Liver (tissue), 9 donors: ENCODE data around the gene HIVEP3. TPM values are rescaled to one million over a fixed set of nuclear protein-coding genes. Genes with fewer than 3 reads are reported as not detected.

ENCODE experiments used
- DNase-seq: peaks from one replicate; pipeline ENCODE4 v3.0.0-alpha.2; 2017; ENCODE audit warnings: low spot score
- H3K27ac ChIP-seq, 2 donors: one replicate each; pipeline ENCODE4 v1.7.0; 2013; ENCODE audit warnings: inconsistent platforms in 2 of 2, low read length in 2 of 2, control low read depth in 1 of 2, low read depth in 1 of 2, mild to moderate bottlenecking in 1 of 2
- H3K27me3 ChIP-seq, 4 donors: one replicate each; pipeline versions ENCODE4 v1.6.1 to v1.7.0; 2013; ENCODE audit warnings: low read length in 3 of 4, inconsistent platforms in 1 of 4, mild to moderate bottlenecking in 1 of 4, moderate library complexity in 1 of 4; ENCODE audit not compliant: control insufficient read depth in 4 of 4, insufficient read depth in 4 of 4
- H3K36me3 ChIP-seq, 4 donors: one replicate each; pipeline versions ENCODE4 v1.6.1 to v1.7.0; 2013; ENCODE audit warnings: low read length in 3 of 4, mild to moderate bottlenecking in 3 of 4, low read depth in 1 of 4, moderate library complexity in 1 of 4; ENCODE audit not compliant: control insufficient read depth in 4 of 4, insufficient read depth in 3 of 4
- H3K4me1 ChIP-seq, 4 donors: one replicate each; pipeline versions ENCODE4 v1.6.1 to v1.7.0; 2013; ENCODE audit warnings: low read length in 3 of 4, mild to moderate bottlenecking in 3 of 4, moderate library complexity in 1 of 4; ENCODE audit not compliant: control insufficient read depth in 4 of 4, insufficient read depth in 4 of 4
- H3K4me3 ChIP-seq, 3 donors: one replicate each; pipeline versions ENCODE4 v1.6.1 to v1.7.0; 2013; ENCODE audit warnings: low read length in 3 of 3, control low read depth in 1 of 3, low read depth in 1 of 3, mild to moderate bottlenecking in 1 of 3
- H3K9ac ChIP-seq, 2 donors: one replicate each; pipeline ENCODE4 v1.7.0; 2013; ENCODE audit warnings: low read length in 2 of 2, mild to moderate bottlenecking in 2 of 2, moderate library complexity in 2 of 2, control low read depth in 1 of 2, low read depth in 1 of 2
- H3K9me3 ChIP-seq, 4 donors: one replicate each; pipeline versions ENCODE4 v1.6.1 to v1.7.0; 2013; ENCODE audit warnings: low read length in 3 of 4; ENCODE audit not compliant: control insufficient read depth in 4 of 4
- EGR1 ChIP-seq, 2 donors: IDR thresholded peaks; 2 replicates each; pipeline ENCODE4 v1.6.1; 2016 to 2018; ENCODE audit warnings: antibody characterized with exemption in 2 of 2, low read depth in 2 of 2
- FOXA1 ChIP-seq: IDR thresholded peaks from 2 replicates; pipeline ENCODE4 v1.6.1; 2016; ENCODE audit warnings: antibody characterized with exemption
- GABPA ChIP-seq, 2 donors: IDR thresholded peaks in 1 of 2; conservative IDR thresholded peaks in 1 of 2; 2 replicates each; pipeline ENCODE4 v1.6.1; 2016; ENCODE audit warnings: antibody characterized with exemption in 2 of 2, mild to moderate bottlenecking in 1 of 2, moderate library complexity in 1 of 2
- HNF4G ChIP-seq: IDR thresholded peaks from 2 replicates; pipeline ENCODE4 v1.6.1; 2016; ENCODE audit warnings: antibody characterized with exemption
- NR2F2 ChIP-seq: IDR thresholded peaks from 2 replicates; pipeline ENCODE4 v1.6.1; 2016; ENCODE audit warnings: antibody characterized with exemption
- SP1 ChIP-seq: IDR thresholded peaks from 2 replicates; pipeline ENCODE4 v1.6.1; 2018; ENCODE audit warnings: antibody characterized with exemption, mild to moderate bottlenecking
- TAF1 ChIP-seq: conservative IDR thresholded peaks from 2 replicates; pipeline ENCODE4 v1.6.1; 2016; ENCODE audit warnings: antibody characterized with exemption, mild to moderate bottlenecking
- WGBS: extraction: QIAGEN DNeasy Blood & Tissue Kit; methylation state at CpG from one replicate; pipeline ENCODE4 v1.1.7; 2013; 5-methylcytosine and 5-hydroxymethylcytosine counted together
- polyA plus RNA-seq, 2 donors: library from polyadenylated mRNA; stranded (reverse) in 1 of 2; unstranded in 1 of 2; fragments of 200-250 nt in 1 of 2; fragments of >200 nt in 1 of 2; fragmentation: Nextera tagmentation in 1 of 2; extraction: Ambion mirVana in 1 of 2; gene quantifications; one replicate each; pipeline versions ENCODE4 v1.2.1 to v1.2.3, GENCODE V29; 2013 to 2015
- total RNA-seq, 2 donors: library from RNA; depleted of rRNA; stranded (reverse); fragments of >200 nt; gene quantifications; one replicate each; pipeline ENCODE4 v1.2.3, GENCODE V29; 2014
- TF ChIP-seq, protein P1 (sequence below): IDR thresholded peaks from 2 replicates; pipeline ENCODE4 v1.6.1; 2016; ENCODE audit warnings: antibody characterized with exemption
- TF ChIP-seq, protein P2 (sequence below): IDR thresholded peaks from 2 replicates; pipeline ENCODE4 v1.6.1; 2016; ENCODE audit warnings: antibody characterized with exemption, mild to moderate bottlenecking
- TF ChIP-seq, protein P3 (sequence below): IDR thresholded peaks from 2 replicates; pipeline ENCODE4 v1.6.1; 2016; ENCODE audit warnings: antibody characterized with exemption
- donor health status: healthy.
- donor health status: healthy.
- donor health status: healthy.
- donor health status: healthy.
- donor health status: healthy.

The HIVEP3 gene
- total and polyA plus RNA-seq, 4 donors, result 0.93 to 1.6 (median 1.4) TPM

- Histone ChIP-seq H3K9me3 (no peaks in the 10 kb centered on the region), H3K4me3 (no peak overlapping the region), H3K9ac (no peak overlapping the region), H3K27me3 (no peaks in the 10 kb centered on the region), H3K36me3 (no peaks in the 10 kb centered on the region), H3K27ac (no peak overlapping the region), H3K4me1 (peaks cover 0 to 4% (median 0%) of the 10 kb centered on the region in 4 donors)
- no peak for DNase-seq
- no peak for TF ChIP-seq EGR1 (IDR thresholded peaks at IDR 0.05; ENCODE audit: low read depth in 2 of 2)
- TF ChIP-seq, protein P1, sequence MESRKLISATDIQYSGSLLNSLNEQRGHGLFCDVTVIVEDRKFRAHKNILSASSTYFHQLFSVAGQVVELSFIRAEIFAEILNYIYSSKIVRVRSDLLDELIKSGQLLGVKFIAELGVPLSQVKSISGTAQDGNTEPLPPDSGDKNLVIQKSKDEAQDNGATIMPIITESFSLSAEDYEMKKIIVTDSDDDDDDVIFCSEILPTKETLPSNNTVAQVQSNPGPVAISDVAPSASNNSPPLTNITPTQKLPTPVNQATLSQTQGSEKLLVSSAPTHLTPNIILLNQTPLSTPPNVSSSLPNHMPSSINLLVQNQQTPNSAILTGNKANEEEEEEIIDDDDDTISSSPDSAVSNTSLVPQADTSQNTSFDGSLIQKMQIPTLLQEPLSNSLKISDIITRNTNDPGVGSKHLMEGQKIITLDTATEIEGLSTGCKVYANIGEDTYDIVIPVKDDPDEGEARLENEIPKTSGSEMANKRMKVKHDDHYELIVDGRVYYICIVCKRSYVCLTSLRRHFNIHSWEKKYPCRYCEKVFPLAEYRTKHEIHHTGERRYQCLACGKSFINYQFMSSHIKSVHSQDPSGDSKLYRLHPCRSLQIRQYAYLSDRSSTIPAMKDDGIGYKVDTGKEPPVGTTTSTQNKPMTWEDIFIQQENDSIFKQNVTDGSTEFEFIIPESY, result no peak
- TF ChIP-seq GABPA (IDR thresholded peaks at IDR 0.05 in 1 of 2, conservative IDR thresholded peaks at IDR 0.05 in 1 of 2), result no peak
- no peak for TF ChIP-seq TAF1
- TF ChIP-seq, protein P2, sequence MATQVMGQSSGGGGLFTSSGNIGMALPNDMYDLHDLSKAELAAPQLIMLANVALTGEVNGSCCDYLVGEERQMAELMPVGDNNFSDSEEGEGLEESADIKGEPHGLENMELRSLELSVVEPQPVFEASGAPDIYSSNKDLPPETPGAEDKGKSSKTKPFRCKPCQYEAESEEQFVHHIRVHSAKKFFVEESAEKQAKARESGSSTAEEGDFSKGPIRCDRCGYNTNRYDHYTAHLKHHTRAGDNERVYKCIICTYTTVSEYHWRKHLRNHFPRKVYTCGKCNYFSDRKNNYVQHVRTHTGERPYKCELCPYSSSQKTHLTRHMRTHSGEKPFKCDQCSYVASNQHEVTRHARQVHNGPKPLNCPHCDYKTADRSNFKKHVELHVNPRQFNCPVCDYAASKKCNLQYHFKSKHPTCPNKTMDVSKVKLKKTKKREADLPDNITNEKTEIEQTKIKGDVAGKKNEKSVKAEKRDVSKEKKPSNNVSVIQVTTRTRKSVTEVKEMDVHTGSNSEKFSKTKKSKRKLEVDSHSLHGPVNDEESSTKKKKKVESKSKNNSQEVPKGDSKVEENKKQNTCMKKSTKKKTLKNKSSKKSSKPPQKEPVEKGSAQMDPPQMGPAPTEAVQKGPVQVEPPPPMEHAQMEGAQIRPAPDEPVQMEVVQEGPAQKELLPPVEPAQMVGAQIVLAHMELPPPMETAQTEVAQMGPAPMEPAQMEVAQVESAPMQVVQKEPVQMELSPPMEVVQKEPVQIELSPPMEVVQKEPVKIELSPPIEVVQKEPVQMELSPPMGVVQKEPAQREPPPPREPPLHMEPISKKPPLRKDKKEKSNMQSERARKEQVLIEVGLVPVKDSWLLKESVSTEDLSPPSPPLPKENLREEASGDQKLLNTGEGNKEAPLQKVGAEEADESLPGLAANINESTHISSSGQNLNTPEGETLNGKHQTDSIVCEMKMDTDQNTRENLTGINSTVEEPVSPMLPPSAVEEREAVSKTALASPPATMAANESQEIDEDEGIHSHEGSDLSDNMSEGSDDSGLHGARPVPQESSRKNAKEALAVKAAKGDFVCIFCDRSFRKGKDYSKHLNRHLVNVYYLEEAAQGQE, result no peak
- TF ChIP-seq HNF4G, result no peak
- TF ChIP-seq, protein P3, sequence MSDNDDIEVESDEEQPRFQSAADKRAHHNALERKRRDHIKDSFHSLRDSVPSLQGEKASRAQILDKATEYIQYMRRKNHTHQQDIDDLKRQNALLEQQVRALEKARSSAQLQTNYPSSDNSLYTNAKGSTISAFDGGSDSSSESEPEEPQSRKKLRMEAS, result no peak
- TF ChIP-seq SP1, result no peak
- no peak for TF ChIP-seq FOXA1
- WGBS, result 85% methylated on average over 1 of the region's 1 CpG
Observed at GRCh38 chr1:41941381-41941780, 22.7 kb upstream of the HIVEP3 start.

- H3K4me3 ChIP-seq, result no peak overlapping the region
- H3K36me3 ChIP-seq, result no peaks in the 10 kb centered on the region
- H3K9ac ChIP-seq, result no peak overlapping the region
- no peaks in the 10 kb centered on the region for H3K9me3 ChIP-seq
- no peak overlapping the region for H3K27ac ChIP-seq
- TF ChIP-seq NR2F2, result no peak
- TF ChIP-seq, protein P2, result peak; percentile 97
- H3K27me3 ChIP-seq, result no peaks in the 10 kb centered on the region
- DNase-seq, result no peak
- peaks cover 0 to 3% (median 0%) of the 10 kb centered on the region in 4 donors for H3K4me1 ChIP-seq
- WGBS, result 89% methylated on average over 5 of the region's 5 CpGs
Observed at GRCh38 chr1:41939194-41939593, 20.5 kb upstream of the HIVEP3 start.
